HG02798 (cell line): ENCODE data around the gene TSPEAR.
"Not testable (repeated sequence)": the region's sequence is repeated elsewhere in the genome, so short reads cannot be mapped to it uniquely, and the experiment has no call there.

ENCODE experiments used
- ATAC-seq: cut with Tn5 transposase; IDR thresholded peaks from one replicate; pipeline ENCODE4 v1.9.1; 2021; ENCODE audit warnings: mild to moderate bottlenecking; ENCODE audit not compliant: unreplicated experiment, poor library complexity

Gene TSPEAR

DNA sequence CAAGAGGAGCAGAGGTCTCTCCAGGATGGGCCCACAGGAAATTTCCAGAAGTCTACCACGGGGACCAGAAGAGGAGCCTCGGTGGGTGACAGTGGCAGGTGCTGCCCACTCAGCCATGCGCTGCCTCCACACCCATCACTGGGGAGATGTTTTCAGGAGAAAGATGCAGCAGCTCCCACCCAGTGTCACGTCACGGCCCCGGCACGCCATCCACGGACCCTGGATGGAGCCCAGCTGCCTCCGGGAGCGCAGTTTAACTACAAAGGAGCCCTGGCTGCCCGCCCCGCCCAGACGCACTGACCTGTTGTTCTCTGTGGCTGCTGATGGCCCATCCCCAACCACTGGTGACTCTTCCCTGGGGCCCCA lies 6.8 kb downstream of the TSPEAR start:
- ATAC-seq: no peak

DNA sequence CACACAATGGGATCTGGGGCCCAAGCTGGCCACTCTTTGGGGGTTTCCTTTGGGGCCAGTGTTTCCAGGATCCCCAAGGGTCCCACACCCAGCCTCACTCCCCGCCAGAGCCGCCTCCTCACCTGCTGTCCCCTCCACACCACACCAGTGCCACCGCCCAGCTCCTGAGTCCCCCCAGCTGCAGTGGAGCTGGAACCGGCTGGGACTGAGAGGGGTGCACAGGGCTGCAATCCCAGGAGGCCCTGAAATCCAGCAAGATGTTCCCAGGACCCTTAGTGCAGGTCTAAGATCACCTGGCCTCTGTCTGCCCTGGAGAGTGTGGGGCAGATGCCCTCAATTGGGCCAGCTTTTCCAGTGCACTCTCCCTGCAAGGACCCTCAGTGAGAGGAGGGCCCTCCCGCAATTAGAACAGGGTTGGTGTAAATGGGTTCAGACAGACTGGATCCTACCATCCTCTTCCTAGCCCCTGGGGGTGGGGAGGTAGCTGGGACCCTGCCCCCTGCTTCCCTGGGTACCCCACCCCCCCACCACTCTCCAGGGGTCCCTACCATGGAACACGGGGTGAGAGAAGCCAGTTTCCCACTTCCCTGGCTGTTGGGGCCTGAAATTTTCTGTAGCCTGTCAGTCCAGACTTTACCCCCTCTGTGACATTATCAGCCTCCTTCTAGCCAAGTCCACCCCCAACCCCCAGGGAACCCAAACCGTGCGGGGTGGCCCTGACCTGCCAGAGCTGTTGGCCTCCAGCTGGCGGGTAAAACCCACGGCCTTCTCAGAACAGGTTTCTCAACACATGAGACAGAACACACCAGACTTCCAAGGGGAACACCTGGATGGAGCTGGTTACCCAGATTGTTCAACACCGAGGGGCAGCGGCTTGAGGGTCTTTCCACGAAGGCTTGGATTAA lies 7.4 kb downstream of the TSPEAR start:
- no peak for ATAC-seq

DNA sequence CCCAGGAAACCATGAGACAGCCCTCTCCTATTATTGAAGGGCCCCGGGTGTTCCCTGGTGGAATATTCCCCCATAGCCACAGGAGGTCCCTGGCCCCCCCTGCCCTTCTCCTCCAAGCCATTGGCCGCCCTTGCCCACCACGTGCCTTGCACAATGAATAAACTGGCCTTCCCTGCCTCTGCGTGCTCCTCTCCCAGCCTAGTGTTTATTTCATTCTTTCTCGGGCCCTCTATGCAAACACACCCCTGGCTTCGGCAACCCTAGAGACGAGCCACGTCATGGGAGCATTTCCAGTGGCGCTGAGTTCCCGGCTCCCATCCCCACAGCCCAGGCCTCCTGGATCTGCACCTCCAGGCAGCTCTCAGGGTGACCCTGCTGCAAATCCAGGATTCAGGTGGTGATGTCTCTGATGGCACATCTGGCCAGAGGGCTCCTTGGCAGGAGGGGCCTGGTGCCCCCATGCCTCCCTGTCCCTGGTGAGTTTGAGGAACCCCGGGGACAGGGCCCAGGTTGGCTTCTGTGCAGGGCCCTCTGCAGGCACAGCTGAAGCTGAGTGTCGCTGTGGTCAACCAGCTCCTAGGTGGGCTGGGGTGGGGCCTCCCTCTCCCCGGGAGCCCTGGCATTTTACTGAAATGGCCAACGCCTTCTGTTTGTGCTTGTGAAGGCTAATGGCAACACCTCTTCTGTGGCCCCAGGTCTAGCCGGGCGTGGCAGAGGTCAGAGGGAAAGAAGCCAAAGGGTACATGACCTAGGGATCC lies 8.2 kb downstream of the TSPEAR start:
- no peak for ATAC-seq

DNA sequence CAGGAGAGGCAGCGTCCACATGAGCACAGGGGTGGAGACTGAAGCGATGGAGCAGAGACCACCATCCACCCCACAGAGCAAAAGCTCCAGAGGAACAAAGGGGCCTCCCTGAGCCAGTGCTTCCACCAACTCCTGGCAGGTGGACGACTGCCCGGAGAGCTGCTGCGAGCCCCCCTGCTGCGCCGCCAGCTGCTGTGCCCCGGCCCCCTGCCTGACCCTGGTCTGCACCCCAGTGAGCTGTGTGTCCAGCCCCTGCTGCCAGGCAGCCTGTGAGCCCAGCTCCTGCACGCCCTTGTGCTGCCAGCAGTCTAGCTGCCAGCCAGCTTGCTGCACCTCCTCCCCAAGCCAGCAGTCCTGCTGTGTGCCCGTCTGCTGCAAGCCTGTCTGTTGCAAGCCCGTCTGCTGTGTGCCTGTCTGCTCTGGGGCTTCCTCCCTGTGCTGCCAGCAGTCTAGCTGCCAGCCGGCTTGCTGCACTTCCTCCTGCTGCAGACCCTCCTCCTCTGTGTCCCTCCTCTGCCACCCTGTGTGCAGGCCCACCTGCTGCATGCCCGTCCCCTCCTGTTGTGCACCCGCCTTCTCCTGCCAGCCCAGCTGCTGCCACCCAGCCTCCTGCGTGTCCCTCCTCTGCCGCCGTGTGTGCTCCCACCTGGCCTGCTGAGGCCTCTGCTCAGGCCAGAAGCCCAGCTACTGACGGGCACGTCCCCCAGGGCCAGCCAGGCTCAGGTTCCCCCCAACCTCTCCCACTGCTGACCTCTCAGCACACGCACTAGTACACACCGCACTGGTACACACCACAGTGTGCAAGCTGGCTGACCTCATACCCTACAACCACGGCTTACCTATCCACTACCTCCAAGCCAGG lies 9.0 kb downstream of the TSPEAR start:
- no peak for ATAC-seq

DNA sequence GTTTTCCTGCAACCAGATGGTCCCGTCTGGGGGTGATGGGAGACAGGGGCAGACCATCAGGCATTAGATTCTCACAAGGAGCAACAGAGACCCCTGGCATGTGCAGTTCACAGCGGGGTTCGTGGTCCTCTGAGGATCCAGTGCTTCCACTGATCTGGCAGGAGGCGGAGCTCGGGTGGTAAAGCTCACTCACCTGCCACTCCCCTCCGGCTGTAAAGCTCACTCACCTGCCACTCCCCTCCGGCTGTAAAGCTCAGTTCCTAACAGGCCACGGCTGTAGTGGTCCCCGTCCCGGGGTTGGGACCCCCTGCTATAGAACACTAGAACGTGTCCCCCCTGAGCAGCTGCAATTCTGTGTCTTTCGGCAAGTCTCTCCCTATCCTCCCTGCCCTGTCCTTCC lies 9.8 kb downstream of the TSPEAR start:
- ATAC-seq: no peak

DNA sequence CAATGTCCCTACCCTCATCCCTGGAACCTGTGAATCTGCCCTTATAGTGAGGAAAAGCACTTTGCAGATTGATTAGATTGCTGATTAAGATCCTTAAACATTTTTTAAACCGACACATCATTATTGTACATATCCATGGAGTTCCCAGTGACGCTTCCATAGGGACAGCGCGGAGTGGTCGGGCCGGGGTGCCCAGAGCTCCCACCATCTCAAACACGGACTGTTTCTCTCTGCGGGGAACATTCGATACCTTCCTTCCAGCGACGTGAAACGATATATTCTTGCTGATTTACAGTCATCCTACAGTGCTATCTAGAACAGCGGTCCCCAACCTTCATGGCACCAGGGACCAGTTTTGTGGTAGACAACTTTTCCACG lies 10.4 kb downstream of the TSPEAR start:
- ATAC-seq: no peak

DNA sequence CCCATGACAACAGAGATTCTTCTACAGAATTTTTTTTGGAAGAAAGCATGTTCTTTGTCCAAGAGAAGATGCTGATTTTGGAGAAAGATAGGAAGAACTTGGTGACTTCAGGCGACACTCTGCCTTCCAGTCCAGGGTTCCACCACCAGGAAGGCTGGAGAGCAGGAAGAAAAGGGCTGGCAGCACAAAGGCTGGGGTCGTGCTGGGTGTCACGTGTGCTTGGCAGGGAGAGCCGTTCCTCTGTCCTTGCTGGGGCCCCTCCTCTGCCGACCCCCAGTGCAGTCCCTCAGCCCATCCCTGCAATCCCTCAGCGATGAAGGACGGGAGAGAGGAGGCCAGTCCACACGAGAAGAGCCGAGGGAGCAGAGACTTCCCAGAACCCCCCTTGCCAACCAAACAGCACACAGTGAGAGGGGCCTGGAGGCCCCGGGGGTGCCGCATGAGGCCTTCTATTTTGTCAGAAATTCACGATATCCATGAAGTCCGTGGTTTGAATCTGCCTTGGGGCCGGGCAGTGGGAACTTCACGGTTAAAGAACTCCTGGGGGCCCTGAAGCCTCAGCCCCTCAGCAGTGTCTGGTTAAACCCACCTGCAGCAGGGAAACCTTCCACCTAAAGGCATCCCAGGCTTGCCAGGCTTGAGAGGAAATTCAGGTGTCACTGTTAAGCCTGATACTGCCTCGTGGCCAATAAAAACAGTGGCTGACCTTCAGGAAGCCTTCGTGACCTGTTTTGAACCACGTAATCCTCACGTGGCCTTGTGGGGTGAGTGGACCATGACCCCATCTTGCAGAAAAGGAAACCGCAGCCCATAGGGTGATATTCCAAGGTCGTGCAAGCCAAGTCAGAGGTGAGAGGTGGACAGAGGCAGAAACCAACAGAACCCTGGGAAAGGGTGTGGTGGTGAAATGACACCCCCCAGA lies 11.0 kb downstream of the TSPEAR start:
- no peak for ATAC-seq

DNA sequence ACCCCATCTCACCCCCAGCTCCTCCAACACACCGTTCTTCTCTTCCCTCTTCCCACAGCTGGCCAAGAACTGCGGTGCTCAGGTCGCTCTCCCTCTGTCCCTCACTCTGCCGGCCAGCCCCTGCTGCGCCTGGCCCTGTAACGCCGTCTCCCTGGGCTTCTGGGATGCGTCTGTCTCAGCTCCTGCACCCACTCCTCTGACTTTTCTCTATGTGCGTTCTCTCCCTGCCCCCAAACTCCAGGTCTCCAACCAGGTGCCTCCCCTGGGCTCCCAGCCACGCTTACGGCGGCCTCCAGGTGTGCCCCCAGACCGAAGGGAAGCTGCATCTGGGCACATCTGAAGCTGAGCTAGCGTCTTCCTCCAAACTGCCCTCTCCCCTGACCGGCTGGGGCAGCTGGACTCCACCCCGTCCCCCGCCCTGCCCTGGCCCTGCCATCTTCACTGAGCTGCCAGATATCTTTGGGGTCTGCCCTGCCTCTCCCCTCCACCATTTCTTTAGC lies 11.8 kb downstream of the TSPEAR start:
- ATAC-seq: no peak

DNA sequence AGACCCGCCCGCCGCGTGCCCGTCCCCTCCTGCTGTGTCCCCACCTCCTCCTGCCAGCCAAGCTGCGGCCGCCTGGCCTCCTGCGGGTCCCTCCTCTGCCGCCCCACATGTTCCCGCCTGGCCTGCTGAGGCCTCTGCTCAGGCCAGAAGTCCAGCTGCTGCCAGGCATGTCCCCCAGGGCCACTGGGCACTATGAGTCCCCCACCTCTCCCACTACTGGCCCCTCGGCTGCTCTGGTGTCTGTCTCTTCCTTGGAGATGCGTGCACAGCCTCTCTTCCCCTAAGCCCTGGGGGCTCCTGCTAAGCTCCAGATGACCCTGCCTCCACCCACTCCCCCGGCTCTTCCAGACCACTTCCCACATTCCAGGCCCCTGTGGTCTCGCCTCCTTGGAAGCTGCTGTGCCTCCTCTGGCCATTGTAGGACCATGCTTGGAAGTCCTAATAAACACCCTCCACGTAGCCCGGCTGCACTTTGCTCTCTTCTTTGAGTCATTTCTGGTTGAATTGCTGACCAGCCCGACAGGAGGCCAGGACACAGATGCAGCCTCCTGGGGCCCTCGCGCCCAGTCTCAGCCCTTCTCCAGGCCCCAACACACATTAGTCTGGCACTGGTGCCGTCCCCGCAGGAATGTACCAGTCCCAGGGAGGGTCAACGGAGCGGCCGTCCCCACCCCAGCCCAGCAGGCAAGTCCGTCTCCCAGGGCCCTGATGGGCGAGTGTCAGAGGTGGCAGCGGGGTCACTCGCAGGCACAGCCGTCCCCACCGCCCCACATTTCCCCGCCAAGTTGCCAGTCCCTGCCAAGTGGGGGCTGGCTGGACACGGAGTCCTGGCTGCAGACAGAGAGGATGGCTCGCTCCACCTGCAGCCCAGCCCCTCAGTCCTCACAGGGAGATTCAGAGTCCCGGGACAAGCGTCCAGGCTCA lies 13.3 kb downstream of the TSPEAR start:
- no peak for ATAC-seq

DNA sequence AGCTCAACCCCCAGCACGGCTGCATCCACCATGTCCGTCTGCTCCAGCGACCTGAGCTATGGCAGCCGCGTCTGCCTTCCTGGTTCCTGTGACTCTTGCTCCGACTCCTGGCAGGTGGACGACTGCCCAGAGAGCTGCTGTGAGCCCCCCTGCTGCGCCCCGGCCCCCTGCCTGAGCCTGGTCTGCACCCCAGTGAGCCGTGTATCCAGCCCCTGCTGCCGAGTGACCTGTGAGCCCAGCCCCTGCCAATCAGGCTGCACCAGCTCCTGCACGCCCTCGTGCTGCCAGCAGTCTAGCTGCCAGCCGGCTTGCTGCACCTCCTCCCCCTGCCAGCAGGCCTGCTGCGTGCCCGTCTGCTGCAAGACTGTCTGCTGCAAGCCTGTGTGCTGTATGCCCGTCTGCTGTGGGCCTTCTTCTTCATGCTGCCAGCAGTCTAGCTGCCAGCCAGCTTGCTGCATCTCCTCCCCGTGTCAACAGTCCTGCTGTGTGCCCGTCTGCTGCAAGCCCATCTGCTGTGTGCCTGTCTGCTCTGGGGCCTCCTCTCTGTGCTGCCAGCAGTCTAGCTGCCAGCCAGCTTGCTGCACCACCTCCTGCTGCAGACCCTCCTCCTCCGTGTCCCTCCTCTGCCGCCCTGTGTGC lies 14.1 kb downstream of the TSPEAR start, which contains the start of gene KRTAP10-12:
Gene KRTAP10-12, plus strand, starts transcription at position 1 of the 639 bp plus-strand sequence. Its CDS starts 30 bp downstream, at position 31.
- not testable (repeated sequence) for ATAC-seq

DNA sequence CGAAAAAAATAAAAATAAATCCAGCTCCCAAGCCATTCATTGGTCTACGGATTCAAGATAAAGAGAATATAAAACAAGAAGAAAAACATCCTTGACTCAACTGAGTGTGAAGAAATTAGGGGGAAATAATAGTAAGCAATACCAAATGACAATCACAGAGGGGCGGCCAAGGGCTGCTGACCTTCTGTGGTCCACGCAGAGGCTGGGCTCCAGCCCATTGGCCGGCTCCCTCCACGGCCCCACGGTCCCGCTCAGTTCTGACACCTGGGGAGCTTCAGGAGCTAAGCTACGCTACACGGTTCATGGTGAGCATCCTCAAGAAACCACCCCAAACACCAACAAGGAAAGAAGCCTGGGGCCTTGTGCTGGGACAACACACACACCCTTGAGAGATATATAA lies 14.8 kb downstream of the TSPEAR start:
- no peak for ATAC-seq

DNA sequence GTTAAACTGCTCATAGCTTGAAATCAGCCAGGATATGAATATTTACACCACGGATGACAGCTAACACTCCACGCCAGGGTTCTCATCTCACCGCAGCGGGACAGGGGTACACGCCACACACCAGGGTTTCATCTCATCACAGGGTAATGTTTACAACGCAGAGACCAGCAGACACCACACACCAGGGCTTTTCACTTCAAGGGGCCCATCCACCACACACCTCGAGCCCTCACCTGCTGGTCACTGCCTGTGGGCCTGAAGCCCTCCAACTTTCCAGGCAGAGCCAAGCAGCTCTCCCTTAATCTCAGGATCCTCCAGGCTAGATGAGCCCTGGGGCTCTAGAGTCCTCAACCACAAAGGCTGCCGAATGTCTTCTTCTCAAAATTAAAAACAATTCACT lies 15.7 kb downstream of the TSPEAR start:
- no peak for ATAC-seq

DNA sequence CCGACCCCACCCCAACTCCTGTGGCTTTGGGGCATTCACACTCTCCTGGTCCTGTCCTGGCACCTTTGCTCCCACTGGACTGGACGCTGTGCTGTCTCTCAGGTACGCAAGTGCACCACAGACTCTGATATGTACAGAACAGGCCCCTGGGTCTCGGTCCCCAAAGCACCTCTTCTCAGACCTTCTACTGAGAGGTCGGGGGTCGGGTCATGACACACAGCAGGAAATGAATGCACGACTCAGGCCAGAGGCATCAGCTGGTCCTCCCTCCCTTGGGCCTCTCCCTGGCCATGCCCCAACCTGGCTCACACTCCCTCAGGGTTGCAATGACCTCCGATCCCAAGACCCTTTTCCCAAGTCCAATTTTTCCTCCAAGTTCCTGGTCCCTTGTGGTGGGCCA lies 16.2 kb downstream of the TSPEAR start:
- no peak for ATAC-seq

DNA sequence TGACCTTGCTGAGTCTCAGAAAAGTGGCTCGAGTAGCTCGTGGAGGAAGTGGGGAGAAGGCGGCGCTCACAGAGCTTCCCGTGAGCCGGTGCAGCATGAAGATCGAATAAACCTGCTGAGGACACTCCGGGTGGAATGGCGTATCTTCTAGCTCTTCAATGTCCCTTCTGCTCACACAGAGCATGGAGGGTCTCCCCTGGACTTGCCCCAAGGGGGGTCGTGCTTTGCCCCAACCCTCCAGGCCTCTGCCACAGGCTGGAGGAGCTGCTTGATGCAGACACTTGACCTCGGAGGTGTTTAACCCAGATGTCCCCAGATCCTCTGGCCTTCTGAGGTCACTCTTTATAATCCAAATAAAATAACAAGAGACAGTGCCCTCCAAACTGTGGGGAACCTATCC lies 16.6 kb downstream of the TSPEAR start:
- ATAC-seq: no peak

DNA sequence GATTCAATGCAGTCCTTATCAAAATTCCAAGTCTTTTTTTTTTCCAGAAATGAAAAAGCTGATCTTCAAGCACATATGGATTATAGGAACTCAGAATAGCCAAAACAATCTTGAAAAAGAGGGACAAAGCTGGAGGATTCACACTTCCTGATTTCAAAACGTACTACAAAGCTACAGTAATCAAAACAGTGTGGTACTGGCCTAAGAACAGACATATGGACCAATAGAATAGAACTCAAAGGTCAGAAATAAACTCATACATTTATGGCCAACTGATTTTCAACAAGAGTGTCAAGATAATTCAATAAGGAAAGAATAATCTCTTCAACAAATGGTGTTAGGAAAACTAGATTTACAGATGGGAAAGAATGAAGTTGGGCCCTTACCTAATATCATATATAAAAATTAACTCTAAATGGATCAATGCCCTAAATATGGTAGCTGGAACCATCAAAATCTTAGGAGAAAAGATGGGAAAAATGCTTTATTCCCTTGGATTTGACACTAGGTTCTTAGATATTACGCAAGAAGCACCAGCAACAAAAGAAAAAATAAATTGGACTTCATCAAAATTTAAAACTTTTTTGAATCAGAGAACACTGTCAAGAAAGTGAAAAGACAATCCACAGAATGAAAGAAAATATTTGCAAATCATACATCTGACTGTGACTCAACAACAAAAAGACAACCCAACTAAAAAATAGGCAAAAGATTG lies 18.4 kb downstream of the TSPEAR start:
- ATAC-seq: no peak

DNA sequence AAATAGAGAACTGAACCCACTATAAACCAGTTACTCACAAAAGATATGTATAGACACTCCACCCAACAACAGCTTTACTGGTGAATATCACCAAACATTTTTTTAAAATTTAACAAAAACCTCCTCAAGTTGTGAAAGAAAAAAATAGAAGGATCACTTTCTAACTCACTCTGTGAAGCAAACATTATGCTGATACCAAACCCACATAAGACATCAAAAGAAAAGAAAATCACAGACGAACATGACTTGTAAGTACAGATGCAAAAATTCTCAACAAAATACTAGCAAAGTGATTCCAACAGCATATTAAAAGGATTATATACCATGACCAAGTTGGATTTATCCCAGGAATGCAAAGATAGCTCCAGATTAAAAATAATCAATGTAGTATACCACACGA lies 19.7 kb downstream of the TSPEAR start:
- no peak for ATAC-seq

DNA sequence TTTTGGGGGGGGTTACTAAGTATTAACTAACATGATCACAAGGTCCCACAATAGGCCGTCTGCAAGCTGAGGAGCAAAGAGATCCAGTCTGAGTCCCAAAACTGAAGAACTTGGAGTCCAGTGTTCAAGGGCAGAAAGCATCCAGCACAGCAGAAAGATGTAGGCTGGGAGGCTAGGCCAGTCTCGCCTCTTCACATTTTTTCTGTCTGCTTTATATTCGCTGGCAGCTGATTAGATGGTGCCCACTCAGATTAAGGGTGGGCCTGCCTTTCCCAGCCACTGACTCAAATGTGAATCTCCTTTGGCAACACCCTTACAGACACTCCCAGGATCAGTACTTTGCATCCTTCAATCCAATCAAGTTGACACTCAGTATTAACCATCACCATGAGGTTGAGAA lies 21.6 kb downstream of the TSPEAR start:
- ATAC-seq: not testable (repeated sequence)
